Naive thymus-derived CD4-positive, alpha-beta T cell (primary cell): ENCODE measurements around the gene SECISBP2. TPM values are rescaled to one million over a fixed set of nuclear protein-coding genes. Genes with fewer than 3 reads are reported as not detected.
A peak's percentile ranks its signal among the peaks of the same experiment; 100 is the strongest.
"Not testable (repeated sequence)": the region's sequence is repeated elsewhere in the genome, so short reads cannot be mapped to it uniquely, and the experiment has no call there.

Experiments used
- ATAC-seq: fragments of 150-1000 bp; cut with Tn5 transposase; 2 replicates; pipeline ENCODE4 v1.10.0; 2021; ENCODE audit warnings: mild to moderate bottlenecking, moderate library complexity
- CTCF ChIA-PET: fragments of 350-600 bp; sonication (Branson Sonifier 250); formaldehyde crosslinking; loops from one replicate; lab custom pipeline; 2021; ENCODE audit warnings: antibody characterized with exemption; lab: Charles Lee
- POLR2A ChIA-PET: fragments of 350-600 bp; sonication (Branson Sonifier 250); formaldehyde crosslinking; loops from one replicate; lab custom pipeline; 2021; ENCODE audit warnings: antibody characterized with exemption, inconsistent platforms; lab: Charles Lee
- DNase-seq, 9 donors: peaks; one replicate each; pipeline versions ENCODE4 v3.0.0 to v3.0.0-alpha.2; 2020 to 2022; ENCODE audit warnings: mixed read lengths in 1 of 9
- H3K27ac ChIP-seq: one replicate; pipeline ENCODE4 v1.7.0; 2013; ENCODE audit warnings: mild to moderate bottlenecking, low read depth, low read length, moderate library complexity
- H3K27me3 ChIP-seq, 2 donors: one replicate each; pipeline ENCODE4 v1.7.0; 2013; ENCODE audit warnings: low read length in 2 of 2, mild to moderate bottlenecking in 2 of 2, moderate library complexity in 2 of 2; ENCODE audit not compliant: control insufficient read depth in 2 of 2, insufficient read depth in 2 of 2
- H3K36me3 ChIP-seq, 3 experiments: 1 replicate in 2 of 3; 2 replicates in 1 of 3; pipeline ENCODE4 v1.7.0; 2013; ENCODE audit warnings: low read length in 3 of 3, mild to moderate bottlenecking in 3 of 3, moderate library complexity in 1 of 3; ENCODE audit not compliant: insufficient read depth in 3 of 3, control insufficient read depth in 2 of 3
- H3K4me1 ChIP-seq, 2 donors: one replicate each; pipeline ENCODE4 v1.7.0; 2013; ENCODE audit warnings: low read length in 2 of 2, mild to moderate bottlenecking in 2 of 2, moderate library complexity in 1 of 2; ENCODE audit not compliant: control insufficient read depth in 2 of 2, insufficient read depth in 2 of 2
- H3K4me3 ChIP-seq: 2 replicates; pipeline ENCODE4 v1.7.0; 2013; ENCODE audit warnings: mild to moderate bottlenecking, low read length
- H3K9me3 ChIP-seq, 3 experiments: 1 replicate in 2 of 3; 2 replicates in 1 of 3; pipeline ENCODE4 v1.7.0; 2013; ENCODE audit warnings: low read length in 3 of 3; ENCODE audit not compliant: control insufficient read depth in 2 of 3
- H3K27ac Mint-ChIP-seq, 9 donors: one replicate each; pipeline ENCODE4 v1.8.0; 2020 to 2022; ENCODE audit warnings: mixed read lengths in 9 of 9, mild to moderate bottlenecking in 8 of 9, moderate library complexity in 5 of 9, inconsistent platforms in 2 of 9
- H3K27me3 Mint-ChIP-seq, 5 donors: one replicate each; pipeline ENCODE4 v1.8.0; 2021 to 2022; ENCODE audit warnings: mixed read lengths in 5 of 5, mild to moderate bottlenecking in 1 of 5
- H3K36me3 Mint-ChIP-seq, 5 donors: one replicate each; pipeline ENCODE4 v1.8.0; 2020 to 2022; ENCODE audit warnings: mixed read lengths in 5 of 5, mild to moderate bottlenecking in 3 of 5, inconsistent platforms in 1 of 5
- H3K4me1 Mint-ChIP-seq, 7 donors: one replicate each; pipeline ENCODE4 v1.8.0; 2020 to 2022; ENCODE audit warnings: mixed read lengths in 7 of 7, mild to moderate bottlenecking in 3 of 7, inconsistent platforms in 1 of 7
- H3K4me3 Mint-ChIP-seq, 10 donors: one replicate each; pipeline ENCODE4 v1.8.0; 2020 to 2022; ENCODE audit warnings: mild to moderate bottlenecking in 10 of 10, mixed read lengths in 10 of 10, moderate library complexity in 6 of 10, inconsistent platforms in 2 of 10
- H3K9me3 Mint-ChIP-seq, 11 donors: one replicate each; pipeline ENCODE4 v1.8.0; 2020 to 2022; ENCODE audit warnings: mixed read lengths in 11 of 11, mild to moderate bottlenecking in 4 of 11, inconsistent platforms in 1 of 11, moderate library complexity in 1 of 11
- intact Hi-C, 2 donors: fragments of 100-400 bp; cut with micrococcal nuclease; formaldehyde crosslinking; loops; one replicate each; pipeline ENCODE4 v1.15.1; 2023
- polyA plus RNA-seq, 2 donors: library from polyadenylated mRNA; unstranded; fragments of 300-500 nt; fragmentation: Illumina TruSeq; gene quantifications; one replicate each; pipeline ENCODE4 v1.2.3, GENCODE V29; 2021
- total RNA-seq, 6 experiments: library from RNA in 5 of 6; stranded (reverse) in 5 of 6; gene quantifications; 1 replicate in 5 of 6; 2 replicates in 1 of 6; pipeline ENCODE4 v1.2.3 and lab custom pipeline; 2021 to 2026

SECISBP2 gene
- total and polyA plus RNA-seq, 7 experiments from 2014 or later, result 20.1 to 130 (median 100) TPM

DNA sequence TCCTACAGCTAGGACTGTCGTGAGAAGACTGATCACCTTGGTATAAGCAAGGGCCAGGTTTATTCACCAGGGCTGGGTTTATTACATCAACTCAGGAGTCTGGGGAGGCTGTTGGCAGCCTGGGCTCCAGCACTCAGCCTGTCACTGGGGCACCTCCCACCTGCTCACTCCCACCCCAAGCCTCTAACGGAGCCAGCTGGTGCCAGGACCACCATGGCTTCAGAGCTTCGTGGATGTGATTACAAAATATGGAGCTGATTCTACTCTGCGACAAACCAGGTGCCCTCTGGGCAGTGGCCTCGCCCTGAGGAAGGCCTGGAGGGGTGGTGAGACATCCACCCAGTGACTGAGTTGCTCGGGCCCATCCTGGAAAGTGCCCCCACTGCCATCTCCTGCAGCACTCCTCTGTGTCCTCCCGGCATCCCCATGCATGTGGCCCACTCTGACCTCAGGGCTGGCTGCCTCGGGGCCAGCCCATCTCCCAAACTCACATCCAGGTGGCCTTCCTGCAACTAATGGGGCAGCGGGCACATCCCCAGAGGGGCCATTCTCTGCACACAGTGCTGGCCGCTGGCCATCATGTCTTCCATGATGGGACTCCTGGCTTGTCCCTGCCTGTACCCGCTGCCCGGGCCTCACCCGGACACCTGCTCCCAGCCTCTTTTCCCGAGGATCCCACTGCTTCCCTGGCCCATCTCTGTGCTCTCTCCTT lies 49.6 kb downstream of the SECISBP2 start:
- no peak overlapping the region for H3K27ac ChIP-seq
- Mint-ChIP-seq H3K4me1 (peaks cover 4 to 16% (median 9%) of the 10 kb centered on the region in 7 donors), H3K27me3 (no peaks in the 10 kb centered on the region), H3K4me3 (no peak overlapping the region), H3K27ac (peak overlapping the region in 8 of 9 donors; percentile 36 to 77 (median 59)), H3K9me3 (peaks cover 0 to 10% (median 0%) of the 10 kb centered on the region in 11 donors), H3K36me3 (peaks cover 0 to 8% (median 0%) of the 10 kb centered on the region in 5 donors)
- ChIA-PET CTCF (no interaction called here), POLR2A (interaction anchor here (1.2 to 1.5 kb wide), 2 partner anchors 10 to 51 kb away, joined by 4 to 5 read pairs; no protein-coding TSS in a partner anchor)
- intact Hi-C loops, result no loop called here
- H3K4me1 ChIP-seq, result no peaks in the 10 kb centered on the region
- no peak overlapping the region for H3K4me3 ChIP-seq
- H3K36me3 ChIP-seq, result peaks cover 0 to 22% (median 5%) of the 10 kb centered on the region in 3 experiments
- DNase-seq (no peak), ATAC-seq (no peak)
- H3K27me3 ChIP-seq, result no peaks in the 10 kb centered on the region
- H3K9me3 ChIP-seq, result no peaks in the 10 kb centered on the region

DNA sequence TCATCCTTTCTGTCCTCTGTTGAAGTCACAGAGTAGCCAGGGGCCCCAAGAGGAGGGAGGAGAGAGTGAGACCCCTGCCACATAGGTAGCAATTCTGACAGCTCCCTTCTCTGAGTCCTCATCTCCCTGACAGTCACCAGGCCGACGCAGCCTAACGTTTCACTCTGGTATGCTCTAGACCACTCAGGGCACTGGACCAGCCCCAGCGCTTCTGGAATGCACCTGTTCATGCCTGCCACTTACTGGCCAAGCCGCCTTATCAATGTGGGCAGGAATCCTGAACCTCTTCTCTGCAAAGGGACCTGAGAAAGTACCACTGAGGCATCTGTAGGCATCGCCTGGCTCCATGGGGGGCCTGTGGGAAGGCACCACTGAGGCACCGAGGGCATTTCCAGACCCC lies 50.2 kb downstream of the SECISBP2 start:
- H3K4me3 ChIP-seq, result no peak overlapping the region
- H3K4me1 Mint-ChIP-seq, result peaks cover 4 to 20% (median 15%) of the 10 kb centered on the region in 7 donors
- no peaks in the 10 kb centered on the region for H3K4me1 ChIP-seq
- ATAC-seq, result no peak
- CTCF ChIA-PET, result no interaction called here
- H3K9me3 Mint-ChIP-seq, result peaks cover 0 to 10% (median 0%) of the 10 kb centered on the region in 11 donors
- H3K27ac Mint-ChIP-seq, result peak overlapping the region in 6 of 9 donors; percentile 55 to 77 (median 61)
- no peak overlapping the region for H3K4me3 Mint-ChIP-seq
- no peaks in the 10 kb centered on the region for H3K27me3 ChIP-seq
- no peak overlapping the region for H3K27ac ChIP-seq
- peaks cover 0 to 8% (median 0%) of the 10 kb centered on the region in 5 donors for H3K36me3 Mint-ChIP-seq
- DNase-seq, result no peak
- no peaks in the 10 kb centered on the region for H3K27me3 Mint-ChIP-seq
- intact Hi-C loops, result no loop called here
- H3K9me3 ChIP-seq, result no peaks in the 10 kb centered on the region
- POLR2A ChIA-PET, result interaction anchor here (1.2 kb wide), 1 partner anchor 51 kb away, joined by 4 read pairs; no protein-coding TSS in a partner anchor
- H3K36me3 ChIP-seq, result peaks cover 0 to 15% (median 5%) of the 10 kb centered on the region in 3 experiments

DNA sequence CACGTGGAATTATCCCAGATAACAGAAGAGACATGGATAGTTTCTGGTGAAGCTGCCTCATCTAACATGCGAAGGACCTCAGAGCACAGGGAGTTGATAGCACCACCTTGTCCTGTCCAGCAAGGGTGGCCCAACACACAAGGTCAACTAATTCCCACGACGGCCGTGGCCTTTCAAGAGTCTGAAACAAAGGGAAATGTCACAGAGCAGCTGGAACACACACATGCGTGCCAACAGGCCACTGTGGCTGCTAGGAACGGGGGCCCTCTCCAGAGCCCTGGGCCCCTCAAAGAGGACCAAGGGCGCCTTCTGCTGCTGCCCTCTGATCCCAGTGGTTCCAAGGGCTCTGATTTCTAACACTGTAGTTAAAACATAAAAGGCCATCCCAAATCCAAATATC lies 50.7 kb downstream of the SECISBP2 start:
- DNase-seq (no peak), ATAC-seq (no peak)
- Mint-ChIP-seq H3K9me3 (peaks cover 0 to 10% (median 0%) of the 10 kb centered on the region in 11 donors), H3K36me3 (peaks cover 0 to 8% (median 0%) of the 10 kb centered on the region in 5 donors), H3K27me3 (no peaks in the 10 kb centered on the region), H3K27ac (peak overlapping the region in 5 of 9 donors; percentile 59 to 77 (median 63)), H3K4me1 (peaks cover 4 to 23% (median 15%) of the 10 kb centered on the region in 7 donors), H3K4me3 (no peak overlapping the region)
- Histone ChIP-seq H3K9me3 (no peaks in the 10 kb centered on the region), H3K4me1 (no peaks in the 10 kb centered on the region), H3K27ac (no peak overlapping the region), H3K36me3 (peaks cover 0 to 11% (median 5%) of the 10 kb centered on the region in 3 experiments), H3K4me3 (no peak overlapping the region), H3K27me3 (no peaks in the 10 kb centered on the region)
- intact Hi-C loops, result no loop called here
- CTCF ChIA-PET, result no interaction called here
- POLR2A ChIA-PET, result interaction anchor here (1.2 kb wide), 1 partner anchor 50 kb away, joined by 4 read pairs; no protein-coding TSS in a partner anchor

DNA sequence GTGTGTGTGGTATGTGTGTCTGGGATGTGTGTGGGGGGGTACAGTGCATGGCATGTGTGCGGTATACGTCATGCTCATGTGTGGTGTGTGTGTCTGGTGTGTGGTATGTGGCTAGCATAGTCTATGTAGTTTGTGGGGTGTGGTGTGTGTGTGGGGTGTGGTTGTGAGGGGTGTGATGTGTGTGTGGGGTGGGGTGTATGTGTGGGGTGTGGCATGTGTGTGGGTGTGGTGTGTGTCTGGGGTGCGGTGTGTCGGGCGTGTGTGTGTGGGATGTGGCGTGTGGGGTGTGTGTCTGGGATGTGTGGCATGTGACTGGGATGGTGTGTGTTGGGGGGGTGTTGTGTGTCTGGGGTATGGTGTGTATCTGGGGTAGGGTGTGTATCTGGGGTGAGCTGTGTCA lies 52.3 kb downstream of the SECISBP2 start:
- ChIA-PET POLR2A (no interaction called here), CTCF (no interaction called here)
- peak overlapping the region; percentile 8 for H3K27ac ChIP-seq
- H3K27me3 Mint-ChIP-seq, result no peaks in the 10 kb centered on the region
- DNase-seq (no peak), ATAC-seq (no peak)
- H3K27me3 ChIP-seq, result no peaks in the 10 kb centered on the region
- H3K9me3 ChIP-seq, result no peaks in the 10 kb centered on the region
- peaks cover 7 to 38% (median 16%) of the 10 kb centered on the region in 7 donors for H3K4me1 Mint-ChIP-seq
- H3K36me3 ChIP-seq, result peaks cover 0 to 9% (median 5%) of the 10 kb centered on the region in 3 experiments
- H3K4me3 ChIP-seq, result no peak overlapping the region
- no peak overlapping the region for H3K27ac Mint-ChIP-seq
- H3K4me1 ChIP-seq, result peaks cover 0 to 7% of the 10 kb centered on the region in 2 donors
- H3K4me3 Mint-ChIP-seq, result no peak overlapping the region
- H3K9me3 Mint-ChIP-seq, result peaks cover 0 to 9% (median 0%) of the 10 kb centered on the region in 11 donors
- peaks cover 0 to 8% (median 0%) of the 10 kb centered on the region in 5 donors for H3K36me3 Mint-ChIP-seq
- intact Hi-C loops, result no loop called here

DNA sequence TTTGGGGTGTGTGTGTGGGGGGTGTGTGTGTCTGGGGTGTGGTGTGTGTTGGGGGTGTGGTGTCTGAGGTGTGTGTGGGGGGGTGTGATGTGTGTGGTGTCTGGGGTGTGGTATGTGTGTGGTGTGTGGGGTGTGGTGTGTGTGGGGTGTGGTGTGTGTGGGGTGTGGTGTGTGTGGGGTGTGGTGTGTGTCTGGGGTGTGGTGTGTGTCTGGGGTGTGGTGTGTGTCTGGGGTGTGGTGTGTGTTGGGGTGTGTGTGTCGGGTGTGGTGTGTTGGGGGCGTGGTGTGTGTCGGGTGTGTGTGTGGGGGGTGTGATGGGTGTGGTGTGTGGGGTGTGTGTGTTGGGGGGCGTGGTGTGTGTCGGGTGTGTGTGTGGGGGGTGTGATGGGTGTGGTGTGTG lies 53.5 kb downstream of the SECISBP2 start:
- ATAC-seq, POLR2A ChIA-PET, H3K27ac Mint-ChIP-seq, DNase-seq, intact Hi-C loops, H3K27me3 Mint-ChIP-seq, CTCF ChIA-PET, H3K4me3 Mint-ChIP-seq, H3K4me3 ChIP-seq, H3K27me3 ChIP-seq, H3K4me1 ChIP-seq, H3K9me3 Mint-ChIP-seq, H3K9me3 ChIP-seq: not testable (repeated sequence)
- H3K36me3 Mint-ChIP-seq, result peaks cover 0 to 10% (median 3%) of the 10 kb centered on the region in 5 donors
- H3K36me3 ChIP-seq, result peaks cover 0 to 14% (median 5%) of the 10 kb centered on the region in 3 experiments
- H3K27ac ChIP-seq, result peak overlapping the region; percentile 5
- H3K4me1 Mint-ChIP-seq, result peaks cover 17 to 48% (median 21%) of the 10 kb centered on the region in 7 donors

DNA sequence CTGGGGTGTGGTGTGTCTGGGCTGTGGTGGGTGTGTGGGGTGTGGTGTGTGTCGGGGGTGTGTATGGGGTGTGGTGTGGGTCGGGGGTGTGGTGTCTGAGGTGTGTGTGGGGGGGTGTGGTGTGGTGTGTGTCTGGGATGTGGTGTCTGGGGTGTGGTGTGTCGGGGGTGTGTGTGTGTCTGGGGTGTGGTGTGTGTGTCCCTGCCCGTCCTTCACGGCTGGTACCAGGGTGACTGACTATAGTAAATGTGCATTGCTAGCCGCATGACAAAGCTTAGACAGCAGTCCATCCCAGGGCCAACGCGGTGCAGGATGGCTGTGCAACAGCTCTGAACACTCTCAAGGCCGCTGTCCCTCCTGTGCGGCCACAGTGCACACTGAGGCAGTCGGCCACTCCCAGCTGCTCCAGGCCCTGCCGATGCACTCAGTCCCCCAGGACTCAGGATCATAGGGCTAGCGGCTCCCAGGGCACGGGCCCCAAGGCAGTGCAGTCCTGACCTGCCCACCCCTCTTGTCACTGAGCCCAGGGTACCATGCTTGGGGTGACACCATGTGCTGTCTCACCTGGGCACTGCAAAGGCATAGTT lies 54.0 kb downstream of the SECISBP2 start:
- Mint-ChIP-seq H3K27me3 (no peaks in the 10 kb centered on the region), H3K36me3 (peaks cover 3 to 13% (median 6%) of the 10 kb centered on the region in 5 donors), H3K9me3 (peaks cover 0 to 11% (median 0%) of the 10 kb centered on the region in 11 donors), H3K4me3 (peak overlapping the region in 2 of 10 donors; percentile 9 to 53), H3K4me1 (peaks cover 19 to 53% (median 25%) of the 10 kb centered on the region in 7 donors), H3K27ac (peak overlapping the region; percentile 56 to 91 (median 82))
- peaks cover 0 to 19% (median 2%) of the 10 kb centered on the region in 3 experiments for H3K36me3 ChIP-seq
- no peaks in the 10 kb centered on the region for H3K9me3 ChIP-seq
- ChIA-PET POLR2A (no interaction called here), CTCF (no interaction called here)
- peak; percentile 62 for ATAC-seq
- intact Hi-C loops, result no loop called here
- H3K27ac ChIP-seq, result peak overlapping the region; percentile 5
- H3K4me1 ChIP-seq, result peaks cover 0 to 10% of the 10 kb centered on the region in 2 donors
- no peak overlapping the region for H3K4me3 ChIP-seq
- no peaks in the 10 kb centered on the region for H3K27me3 ChIP-seq
- peak in 7 of 9 donors; percentile 29 to 58 (median 48) for DNase-seq
